ENCODE data around the gene NCOA6. TPM values are rescaled to one million over a fixed set of nuclear protein-coding genes. Genes with fewer than 3 reads are reported as not detected.

Gene NCOA6
- polyA plus RNA-seq, 1 experiment, result 14.0 TPM

GRCh38 chr20:34706912-34707784 is 118.3 kb downstream of the NCOA6 start:
- no peaks in the 10 kb centered on the region; the same call in 1 of the 2 replicates for H3K36me3 ChIP-seq (ENCODE audit: control insufficient read depth, insufficient read depth, low read length)
- CTCF ChIA-PET, result interaction anchor here (0.6 to 3.4 kb wide), 14 partner anchors 9 to 395 kb away, joined by 3 to 22 read pairs (median 5); no protein-coding TSS in a partner anchor
- no peak for TF ChIP-seq CTCF (IDR thresholded peaks at IDR 0.05; ENCODE audit: insufficient read depth, low read depth, low read length)
- POLR2A ChIA-PET, result no interaction called here
- no peaks in the 10 kb centered on the region for H3K27me3 ChIP-seq (ENCODE audit: control insufficient read depth, insufficient read depth, low read length)
- no peak for DNase-seq (ENCODE audit: low read depth)
- no peak overlapping the region for H3K4me3 ChIP-seq (ENCODE audit: low read depth, low read length)

GRCh38 chr20:34706302-34706875 is 119.1 kb downstream of the NCOA6 start:
- H3K27me3 ChIP-seq (ENCODE audit: control insufficient read depth, insufficient read depth, low read length), result no peaks in the 10 kb centered on the region
- no peak for TF ChIP-seq CTCF (IDR thresholded peaks at IDR 0.05; ENCODE audit: insufficient read depth, low read depth, low read length)
- ChIA-PET CTCF (interaction anchor here (0.7 to 3.4 kb wide), 9 partner anchors 13 to 394 kb away, joined by 3 to 22 read pairs (median 4); no protein-coding TSS in a partner anchor), POLR2A (interaction anchor here (0.6 kb wide), 1 partner anchor 23 kb away, joined by 10 read pairs; no protein-coding TSS in a partner anchor)
- no peaks in the 10 kb centered on the region; the same call in 1 of the 2 replicates for H3K36me3 ChIP-seq (ENCODE audit: control insufficient read depth, insufficient read depth, low read length)
- H3K4me3 ChIP-seq (ENCODE audit: low read depth, low read length), result no peak overlapping the region
- no peak for DNase-seq (ENCODE audit: low read depth)

- TF ChIP-seq CTCF (IDR thresholded peaks at IDR 0.05; ENCODE audit: insufficient read depth, low read depth, low read length), result 0 out of 2 replicates have a peak, but pooled peaks have one; percentile 16
- DNase-seq (ENCODE audit: low read depth), result no peak
- Histone ChIP-seq H3K36me3 (ENCODE audit: control insufficient read depth, insufficient read depth, low read length) (no peaks in the 10 kb centered on the region; the same call in 1 of the 2 replicates), H3K27me3 (ENCODE audit: control insufficient read depth, insufficient read depth, low read length) (no peaks in the 10 kb centered on the region), H3K4me3 (ENCODE audit: low read depth, low read length) (no peak overlapping the region)
- CTCF ChIA-PET, result interaction anchor here (0.7 to 3.4 kb wide), 7 partner anchors 61 to 393 kb away, joined by 3 to 14 read pairs (median 5); no protein-coding TSS in a partner anchor
- POLR2A ChIA-PET, result interaction anchor here (0.6 kb wide), 1 partner anchor 22 kb away, joined by 10 read pairs; no protein-coding TSS in a partner anchor
Measured at GRCh38 chr20:34705397-34706301, 119.8 kb downstream of the NCOA6 start.

GRCh38 chr20:34705008-34705396 is 120.4 kb downstream of the NCOA6 start:
- POLR2A ChIA-PET, result no interaction called here
- Histone ChIP-seq H3K4me3 (ENCODE audit: low read depth, low read length) (peak overlapping the region; percentile 77), H3K27me3 (ENCODE audit: control insufficient read depth, insufficient read depth, low read length) (no peaks in the 10 kb centered on the region), H3K36me3 (ENCODE audit: control insufficient read depth, insufficient read depth, low read length) (no peaks in the 10 kb centered on the region)
- CTCF ChIA-PET, result interaction anchor here (1.2 to 2.6 kb wide), 4 partner anchors 61 to 166 kb away, joined by 4 to 9 read pairs (median 5); no protein-coding TSS in a partner anchor
- DNase-seq (ENCODE audit: low read depth), result no peak
- no peak for TF ChIP-seq CTCF (IDR thresholded peaks at IDR 0.05; ENCODE audit: insufficient read depth, low read depth, low read length)
